ENCODE measurements around the gene NSMCE4A.

The NSMCE4A gene

GRCh38 chr10:122014652-122015248, 39.7 kb upstream of the NSMCE4A start:
- TF ChIP-seq ZNF565 (CRISPR knock-in tag; conservative IDR thresholded peaks at IDR 0.05; ENCODE audit: low read depth), result no peak
- no peak for TF ChIP-seq ZNF8 (CRISPR knock-in tag; IDR thresholded peaks at IDR 0.05)
- no peak for TF ChIP-seq PPARA (CRISPR knock-in tag; IDR thresholded peaks at IDR 0.05; ENCODE audit: borderline replicate concordance)
- no peak for TF ChIP-seq OSR1 (CRISPR knock-in tag; IDR thresholded peaks at IDR 0.05)
- TF ChIP-seq, protein P1, sequence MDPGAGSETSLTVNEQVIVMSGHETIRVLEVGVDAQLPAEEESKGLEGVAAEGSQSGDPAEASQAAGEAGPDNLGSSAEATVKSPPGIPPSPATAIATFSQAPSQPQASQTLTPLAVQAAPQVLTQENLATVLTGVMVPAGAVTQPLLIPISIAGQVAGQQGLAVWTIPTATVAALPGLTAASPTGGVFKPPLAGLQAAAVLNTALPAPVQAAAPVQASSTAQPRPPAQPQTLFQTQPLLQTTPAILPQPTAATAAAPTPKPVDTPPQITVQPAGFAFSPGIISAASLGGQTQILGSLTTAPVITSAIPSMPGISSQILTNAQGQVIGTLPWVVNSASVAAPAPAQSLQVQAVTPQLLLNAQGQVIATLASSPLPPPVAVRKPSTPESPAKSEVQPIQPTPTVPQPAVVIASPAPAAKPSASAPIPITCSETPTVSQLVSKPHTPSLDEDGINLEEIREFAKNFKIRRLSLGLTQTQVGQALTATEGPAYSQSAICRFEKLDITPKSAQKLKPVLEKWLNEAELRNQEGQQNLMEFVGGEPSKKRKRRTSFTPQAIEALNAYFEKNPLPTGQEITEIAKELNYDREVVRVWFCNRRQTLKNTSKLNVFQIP (CRISPR knock-in tag; IDR thresholded peaks at IDR 0.05; ENCODE audit: borderline replicate concordance, low read depth), result no peak
- no peak for TF ChIP-seq TCF4 (CRISPR knock-in tag; IDR thresholded peaks at IDR 0.05; ENCODE audit: borderline replicate concordance)
- TF ChIP-seq, protein P2, sequence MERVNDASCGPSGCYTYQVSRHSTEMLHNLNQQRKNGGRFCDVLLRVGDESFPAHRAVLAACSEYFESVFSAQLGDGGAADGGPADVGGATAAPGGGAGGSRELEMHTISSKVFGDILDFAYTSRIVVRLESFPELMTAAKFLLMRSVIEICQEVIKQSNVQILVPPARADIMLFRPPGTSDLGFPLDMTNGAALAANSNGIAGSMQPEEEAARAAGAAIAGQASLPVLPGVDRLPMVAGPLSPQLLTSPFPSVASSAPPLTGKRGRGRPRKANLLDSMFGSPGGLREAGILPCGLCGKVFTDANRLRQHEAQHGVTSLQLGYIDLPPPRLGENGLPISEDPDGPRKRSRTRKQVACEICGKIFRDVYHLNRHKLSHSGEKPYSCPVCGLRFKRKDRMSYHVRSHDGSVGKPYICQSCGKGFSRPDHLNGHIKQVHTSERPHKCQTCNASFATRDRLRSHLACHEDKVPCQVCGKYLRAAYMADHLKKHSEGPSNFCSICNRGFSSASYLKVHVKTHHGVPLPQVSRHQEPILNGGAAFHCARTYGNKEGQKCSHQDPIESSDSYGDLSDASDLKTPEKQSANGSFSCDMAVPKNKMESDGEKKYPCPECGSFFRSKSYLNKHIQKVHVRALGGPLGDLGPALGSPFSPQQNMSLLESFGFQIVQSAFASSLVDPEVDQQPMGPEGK (CRISPR knock-in tag; IDR thresholded peaks at IDR 0.05; ENCODE audit: borderline replicate concordance), result no peak
- no peak for TF ChIP-seq RARB (CRISPR knock-in tag; IDR thresholded peaks at IDR 0.05)
- no peak for TF ChIP-seq TOX (CRISPR knock-in tag; IDR thresholded peaks at IDR 0.05; ENCODE audit: borderline replicate concordance)
- TF ChIP-seq SNAI2 (CRISPR knock-in tag; IDR thresholded peaks at IDR 0.05), result no peak
- TF ChIP-seq TSHZ2 (CRISPR knock-in tag; IDR thresholded peaks at IDR 0.05), result no peak
- TF ChIP-seq CSDC2 (CRISPR knock-in tag; IDR thresholded peaks at IDR 0.05), result no peak
- no peak for TF ChIP-seq ZNF70 (CRISPR knock-in tag; IDR thresholded peaks at IDR 0.05)
- no peak for TF ChIP-seq ZC3H10 (CRISPR knock-in tag; IDR thresholded peaks at IDR 0.05)
- TF ChIP-seq, protein P3, sequence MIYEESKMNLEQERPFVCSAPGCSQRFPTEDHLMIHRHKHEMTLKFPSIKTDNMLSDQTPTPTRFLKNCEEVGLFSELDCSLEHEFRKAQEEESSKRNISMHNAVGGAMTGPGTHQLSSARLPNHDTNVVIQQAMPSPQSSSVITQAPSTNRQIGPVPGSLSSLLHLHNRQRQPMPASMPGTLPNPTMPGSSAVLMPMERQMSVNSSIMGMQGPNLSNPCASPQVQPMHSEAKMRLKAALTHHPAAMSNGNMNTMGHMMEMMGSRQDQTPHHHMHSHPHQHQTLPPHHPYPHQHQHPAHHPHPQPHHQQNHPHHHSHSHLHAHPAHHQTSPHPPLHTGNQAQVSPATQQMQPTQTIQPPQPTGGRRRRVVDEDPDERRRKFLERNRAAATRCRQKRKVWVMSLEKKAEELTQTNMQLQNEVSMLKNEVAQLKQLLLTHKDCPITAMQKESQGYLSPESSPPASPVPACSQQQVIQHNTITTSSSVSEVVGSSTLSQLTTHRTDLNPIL (CRISPR knock-in tag; IDR thresholded peaks at IDR 0.05; ENCODE audit: low read depth), result no peak
- ATAC-seq, result no peak

DNA sequence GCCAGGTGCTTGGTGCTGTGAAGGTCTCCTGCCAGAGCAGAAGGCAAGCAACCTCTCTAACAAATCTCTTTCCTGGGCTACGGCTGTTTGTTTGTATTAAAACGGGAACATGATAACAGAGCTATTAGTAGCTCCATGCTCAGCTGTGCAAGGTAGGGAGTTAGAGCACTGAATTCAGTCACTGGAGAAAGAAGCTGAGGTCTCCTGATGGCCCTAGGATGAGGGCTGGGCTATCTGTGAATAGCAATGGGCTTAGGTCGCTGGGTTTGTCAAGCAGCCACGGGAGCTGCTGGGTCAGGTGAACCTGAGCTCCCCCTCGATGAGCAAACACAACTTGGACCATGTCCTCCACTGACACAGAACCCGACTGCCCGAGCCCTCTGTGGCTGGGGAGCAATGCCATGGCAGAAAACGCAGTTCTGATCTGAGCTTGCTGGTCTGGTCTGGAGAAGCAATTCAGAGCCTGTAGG, 38.3 kb upstream of the NSMCE4A start:
- no peak for TF ChIP-seq ZC3H10 (CRISPR knock-in tag; IDR thresholded peaks at IDR 0.05)
- no peak for TF ChIP-seq GLIS3 (CRISPR knock-in tag; IDR thresholded peaks at IDR 0.05)
- TF ChIP-seq ARNTL (CRISPR knock-in tag; IDR thresholded peaks at IDR 0.05; ENCODE audit: borderline replicate concordance, low read depth), result no peak
- TF ChIP-seq TOX (CRISPR knock-in tag; IDR thresholded peaks at IDR 0.05; ENCODE audit: borderline replicate concordance), result no peak
- no peak for TF ChIP-seq BACH2 (CRISPR knock-in tag; IDR thresholded peaks at IDR 0.05; ENCODE audit: borderline replicate concordance)
- no peak for TF ChIP-seq CSRNP3 (CRISPR knock-in tag; IDR thresholded peaks at IDR 0.05)
- TF ChIP-seq TSHZ2 (CRISPR knock-in tag; IDR thresholded peaks at IDR 0.05), result no peak
- TF ChIP-seq PPARA (CRISPR knock-in tag; IDR thresholded peaks at IDR 0.05; ENCODE audit: borderline replicate concordance), result no peak
- no peak for TF ChIP-seq TCF4 (CRISPR knock-in tag; IDR thresholded peaks at IDR 0.05; ENCODE audit: borderline replicate concordance)
- no peak for TF ChIP-seq ZFP30 (CRISPR knock-in tag; IDR thresholded peaks at IDR 0.05)
- no peak for ATAC-seq
